HG03139 (cell line): ENCODE data around the gene RASA3.
"Not testable (repeated sequence)": the region's sequence is repeated elsewhere in the genome, so short reads cannot be mapped to it uniquely, and the experiment has no call there.

Experiments used
- ATAC-seq: cut with Tn5 transposase; IDR thresholded peaks from one replicate; pipeline ENCODE4 v1.9.1; 2021; ENCODE audit not compliant: unreplicated experiment

Gene RASA3

DNA sequence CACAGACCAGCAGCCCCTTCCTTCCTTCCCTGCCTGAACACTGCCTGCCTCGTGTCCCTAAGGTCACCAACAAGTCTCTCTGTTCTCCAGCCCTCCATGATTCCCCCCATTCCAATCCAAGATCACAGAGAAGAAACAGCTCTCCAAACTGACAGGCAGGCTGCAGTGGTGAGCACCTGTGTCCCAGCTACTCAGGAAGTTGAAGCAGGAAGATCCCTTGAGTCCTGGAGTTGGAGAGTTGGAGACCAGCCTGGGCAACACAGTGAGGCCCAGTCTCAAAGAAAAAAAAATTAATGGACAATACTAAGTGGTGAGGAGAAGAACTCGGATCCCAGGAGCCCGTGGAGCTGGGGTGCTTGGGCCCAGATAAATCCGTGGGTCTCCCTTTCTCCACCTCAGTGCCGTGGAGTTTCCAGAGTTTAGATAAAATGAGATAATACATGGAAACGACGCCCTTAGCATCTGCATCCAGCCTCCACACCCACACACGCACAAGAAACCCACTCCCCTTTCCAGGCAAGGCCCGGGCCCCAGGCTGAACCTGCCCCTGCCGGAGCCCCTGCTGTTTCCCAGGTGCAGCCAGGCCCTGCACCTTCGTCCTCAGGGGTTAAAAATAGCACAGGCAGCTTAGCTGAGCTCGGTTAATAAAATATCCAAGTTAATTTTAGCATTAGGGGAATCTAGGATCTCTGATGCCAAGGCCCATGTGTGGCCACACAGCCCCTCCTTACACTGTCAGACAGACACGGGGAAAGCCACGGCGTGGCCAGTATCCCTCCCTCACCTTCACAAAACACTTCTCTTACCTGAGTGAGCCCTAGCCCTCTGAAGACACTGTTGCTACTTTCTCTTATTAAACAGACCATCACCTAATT is 4.7 kb downstream of the RASA3 start:
- no peak for ATAC-seq

DNA sequence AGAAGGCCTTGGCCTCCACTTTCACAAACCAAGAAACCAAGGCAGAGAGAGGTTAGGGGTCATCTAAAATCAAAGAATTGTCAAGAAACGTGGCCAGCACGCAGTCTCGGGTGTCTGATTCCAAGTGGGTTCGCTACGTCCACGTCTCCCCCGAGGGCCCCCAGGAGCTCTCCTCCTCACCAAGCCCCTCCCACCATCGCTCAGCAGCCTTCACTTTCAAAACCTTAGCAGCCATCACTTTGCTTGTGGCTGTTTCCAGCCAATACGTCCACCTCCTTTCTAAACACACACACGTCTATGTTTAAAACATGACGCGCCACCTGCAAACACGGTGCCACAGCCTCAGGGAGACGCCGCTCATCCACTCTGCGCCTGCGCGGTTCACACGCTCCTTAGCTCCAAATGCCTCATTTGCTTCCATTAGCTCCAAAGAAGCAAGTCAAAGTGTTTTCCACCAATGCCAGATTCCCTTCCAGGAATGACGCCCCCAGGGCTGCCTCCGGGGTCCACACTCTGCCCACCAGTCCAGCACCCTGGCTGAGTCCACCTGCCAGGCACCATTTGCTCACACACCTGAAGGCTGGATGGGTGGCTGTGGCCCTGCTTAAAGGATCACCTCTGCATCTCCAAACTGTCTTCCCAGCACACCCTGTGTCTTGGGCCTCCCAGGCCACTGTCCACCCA is 5.5 kb downstream of the RASA3 start:
- no peak for ATAC-seq

DNA sequence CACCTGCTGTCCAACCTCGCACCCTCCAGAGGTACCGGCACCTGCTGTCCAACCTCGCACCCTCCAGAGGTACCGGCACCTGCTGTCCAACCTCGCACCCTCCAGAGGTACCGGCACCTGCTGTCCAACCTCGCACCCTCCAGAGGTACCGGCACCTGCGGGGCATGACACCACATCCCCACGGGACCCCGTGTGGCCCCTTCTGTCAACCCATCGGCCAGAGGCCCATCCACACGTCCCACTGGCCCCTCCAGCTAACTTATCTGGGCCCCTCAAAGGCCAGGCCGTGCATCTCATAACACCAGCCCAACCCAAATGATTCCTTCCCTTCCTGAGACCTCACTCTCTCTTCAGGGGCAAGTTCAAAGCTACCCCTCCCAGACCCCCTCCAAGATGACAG is 6.3 kb downstream of the RASA3 start:
- ATAC-seq: not testable (repeated sequence)

DNA sequence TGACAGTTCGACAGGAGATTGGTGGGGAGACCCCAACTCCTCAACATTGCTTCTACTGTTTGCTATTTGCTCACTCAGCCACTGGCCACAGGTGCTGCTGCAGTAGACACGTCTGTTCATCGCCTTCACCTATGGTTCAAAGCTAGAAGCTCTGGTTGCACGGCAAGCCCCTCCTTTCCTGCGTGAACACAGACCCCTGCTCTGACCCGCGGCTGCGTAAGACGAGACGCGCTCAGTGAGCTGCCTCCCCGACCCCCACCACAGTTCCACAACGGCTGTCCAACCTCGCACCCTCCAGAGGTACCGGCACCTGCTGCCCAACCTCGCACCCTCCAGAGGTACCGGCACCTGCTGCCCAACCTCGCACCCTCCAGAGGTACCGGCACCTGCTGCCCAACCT is 6.8 kb downstream of the RASA3 start:
- ATAC-seq: no peak

DNA sequence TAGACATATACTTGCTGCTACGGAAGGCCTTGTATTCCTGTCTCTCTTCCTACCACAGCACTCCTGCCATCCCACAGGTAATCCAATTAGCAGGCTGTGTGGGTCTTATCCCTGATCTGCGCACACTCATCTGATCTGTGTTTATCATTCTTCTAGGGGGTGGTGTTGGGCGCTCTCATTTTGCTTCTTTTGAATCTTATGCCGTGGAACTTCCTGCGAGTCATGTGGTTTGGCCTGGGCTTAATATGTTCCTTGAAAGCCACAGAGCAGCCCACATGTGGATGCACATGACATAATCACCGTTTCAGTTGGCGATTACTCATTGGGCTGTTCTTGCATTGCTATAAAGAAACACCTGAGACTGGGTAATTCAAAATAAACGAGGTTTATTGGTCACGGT is 7.5 kb downstream of the RASA3 start:
- no peak for ATAC-seq

DNA sequence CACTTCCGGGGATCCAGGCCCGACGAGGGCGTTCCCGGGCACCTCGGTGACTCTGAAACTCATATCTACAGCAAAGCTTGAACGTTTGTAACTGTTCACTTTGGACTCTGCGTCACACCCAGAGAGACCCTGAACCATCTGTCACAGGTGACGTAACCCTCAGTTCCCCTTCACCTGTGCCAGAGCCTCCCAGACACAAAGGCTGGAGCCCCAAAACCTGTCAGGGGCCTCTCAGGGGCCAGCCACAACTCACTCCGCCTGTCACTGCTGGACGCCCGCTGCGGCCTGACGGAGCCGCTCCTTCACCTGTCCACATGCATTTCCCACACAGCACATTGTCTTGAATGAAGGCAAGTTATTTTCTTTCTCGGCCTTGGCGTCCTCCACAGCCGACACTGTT is 8.0 kb downstream of the RASA3 start:
- no peak for ATAC-seq

DNA sequence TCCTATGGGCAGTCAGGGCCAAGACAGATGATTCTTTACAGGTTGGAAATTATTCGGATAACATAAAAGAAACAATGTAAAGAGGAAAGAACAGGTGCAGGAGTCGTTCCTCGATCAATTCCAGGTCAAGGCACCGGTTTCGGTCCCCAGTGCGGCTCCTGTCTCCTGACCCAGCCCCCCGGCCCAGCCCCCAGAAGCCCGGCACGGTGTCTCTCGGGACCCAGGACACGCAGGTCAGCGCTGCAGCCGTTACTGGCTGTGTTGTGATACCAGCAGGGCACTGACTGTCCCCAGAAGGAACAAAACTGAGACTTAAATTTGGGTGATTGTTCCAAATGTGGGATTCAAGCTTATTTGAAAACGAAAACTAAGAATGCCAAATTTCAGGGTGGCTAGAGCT is 8.5 kb downstream of the RASA3 start:
- no peak for ATAC-seq

DNA sequence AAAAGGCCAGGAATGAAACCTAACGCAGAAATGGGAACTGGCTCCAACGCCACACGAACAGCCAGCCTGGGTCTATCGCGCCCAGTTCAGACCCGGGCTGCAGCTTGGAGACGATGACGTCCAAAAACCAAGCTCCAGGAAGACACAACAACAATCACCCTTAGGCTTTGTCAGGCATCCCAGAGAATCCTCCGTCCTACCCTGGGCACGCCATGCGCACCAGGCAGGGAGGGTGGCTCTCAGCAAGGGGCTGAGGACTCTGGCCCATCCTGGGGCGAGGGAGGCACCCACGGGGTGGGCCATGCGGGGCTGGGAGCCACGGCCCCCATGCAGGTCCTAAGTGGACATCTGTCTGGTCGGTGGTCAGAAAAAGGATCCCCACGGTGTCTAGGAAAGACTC is 9.0 kb downstream of the RASA3 start:
- no peak for ATAC-seq

DNA sequence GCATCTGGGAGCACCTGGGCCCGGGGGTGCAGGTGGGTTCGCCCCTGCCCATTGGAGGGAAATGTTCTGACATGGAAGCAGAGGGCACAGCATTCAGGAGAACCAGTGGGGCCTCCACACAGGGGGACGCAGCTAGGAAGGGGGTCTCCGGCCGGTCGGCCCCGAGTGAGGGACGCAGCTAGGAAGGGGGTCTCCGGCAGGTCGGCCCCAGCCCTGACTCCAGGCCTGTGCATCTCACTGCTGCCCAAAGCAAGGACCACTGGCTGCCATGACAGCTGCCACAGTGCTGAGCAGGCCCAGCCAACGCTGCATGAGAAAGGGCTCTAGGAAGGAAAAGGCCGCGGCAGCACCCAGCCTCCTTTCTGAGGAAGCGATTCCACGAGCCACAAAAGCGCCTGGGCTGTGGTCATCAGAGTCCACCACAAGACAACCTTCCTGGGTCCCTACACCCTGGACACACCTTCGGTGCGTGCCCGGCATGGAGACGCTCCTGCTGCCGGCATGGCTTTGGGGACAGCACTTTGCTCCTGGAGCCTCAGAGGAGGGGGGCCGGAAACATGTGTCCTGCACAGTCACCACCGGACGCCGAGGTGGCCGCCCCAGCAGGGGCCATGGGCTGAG is 9.7 kb downstream of the RASA3 start:
- no peak for ATAC-seq

DNA sequence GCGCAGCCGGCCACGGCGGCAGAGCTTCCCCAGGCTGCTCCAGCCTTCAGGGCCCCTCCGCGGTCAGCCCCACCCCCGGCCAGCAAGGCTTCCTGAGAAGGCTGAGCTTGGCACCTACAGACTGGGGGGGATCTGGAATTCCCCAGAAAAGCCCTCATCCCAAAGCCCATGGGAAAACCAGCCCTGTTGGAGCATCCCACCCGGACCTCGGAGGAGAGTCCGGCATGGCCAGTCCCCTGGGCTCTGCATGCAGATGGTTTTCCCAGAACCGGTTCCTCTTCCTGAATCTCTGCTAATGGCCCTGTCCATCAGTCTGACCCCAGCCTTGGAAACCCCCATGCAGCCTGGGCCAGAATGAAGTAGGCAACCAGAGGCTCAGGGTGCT is 10.3 kb downstream of the RASA3 start:
- no peak for ATAC-seq

DNA sequence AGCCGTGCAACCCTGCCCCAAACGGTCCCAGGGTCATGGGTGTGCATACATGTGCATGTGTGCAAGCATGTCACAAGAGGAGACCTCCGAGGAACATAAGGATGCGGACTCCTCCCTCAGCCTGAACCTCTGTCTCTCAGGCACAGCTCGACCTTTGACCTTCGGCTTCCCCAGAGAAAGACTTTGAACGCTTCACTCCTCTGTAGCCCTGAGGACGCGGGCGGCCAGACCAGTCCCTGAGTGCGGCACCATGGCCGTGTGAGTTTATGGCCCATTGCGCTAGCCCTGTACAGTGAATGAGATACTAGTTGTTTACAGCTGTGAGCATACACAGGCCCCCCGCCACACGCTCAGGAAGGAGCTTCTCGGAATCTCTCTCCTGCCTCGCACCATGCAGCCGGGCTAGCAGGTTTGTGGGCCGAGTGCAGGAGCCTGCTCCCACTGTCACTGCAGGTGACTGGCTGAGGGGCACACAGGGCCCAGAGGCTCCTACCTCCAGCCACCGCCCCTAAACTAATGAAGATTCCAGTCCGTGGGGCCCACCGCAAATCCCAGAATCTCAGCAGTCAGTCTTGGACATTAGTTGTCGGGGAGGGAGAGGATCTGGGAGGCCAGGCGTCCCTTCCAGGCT is 10.8 kb downstream of the RASA3 start:
- ATAC-seq: no peak

DNA sequence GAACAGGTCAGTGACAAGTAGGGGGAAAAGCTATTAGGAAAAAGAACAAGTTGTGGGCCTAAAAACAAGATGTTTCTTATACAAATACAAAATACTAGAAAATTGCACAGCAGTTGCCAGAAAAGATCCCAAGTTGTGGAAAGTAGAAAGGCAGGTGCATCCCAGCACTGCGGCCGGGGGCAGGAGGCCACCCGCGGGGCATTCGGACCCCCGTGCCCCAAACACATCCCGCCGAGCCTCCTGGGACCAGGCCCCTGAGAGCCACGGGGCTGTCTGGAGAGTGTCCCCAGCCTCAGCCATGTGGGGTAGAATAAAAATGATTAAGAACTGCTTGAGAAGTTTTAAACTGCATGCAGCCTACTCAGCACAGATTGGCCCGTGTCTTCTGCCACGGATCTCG is 11.4 kb downstream of the RASA3 start:
- ATAC-seq: no peak

DNA sequence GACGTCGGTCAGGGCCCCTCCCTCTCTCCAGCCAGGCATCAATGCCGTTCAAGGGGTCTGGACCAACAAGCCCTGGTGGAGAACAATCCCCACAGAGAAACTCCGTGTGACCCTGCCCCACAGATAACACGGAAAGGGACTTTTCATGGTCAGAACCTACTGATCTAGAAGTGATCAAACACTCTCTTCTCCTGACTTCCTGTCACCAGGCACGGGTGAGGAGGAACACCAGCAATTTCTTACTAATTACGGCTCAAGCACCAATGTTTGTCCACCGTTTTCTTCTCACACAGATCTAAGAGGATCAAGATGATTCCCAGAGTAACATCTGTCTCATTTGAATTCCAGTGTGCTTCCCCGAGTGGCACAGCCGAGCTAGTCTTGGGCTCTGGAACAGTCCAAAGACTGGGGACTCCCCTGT is 11.8 kb downstream of the RASA3 start:
- ATAC-seq: no peak

DNA sequence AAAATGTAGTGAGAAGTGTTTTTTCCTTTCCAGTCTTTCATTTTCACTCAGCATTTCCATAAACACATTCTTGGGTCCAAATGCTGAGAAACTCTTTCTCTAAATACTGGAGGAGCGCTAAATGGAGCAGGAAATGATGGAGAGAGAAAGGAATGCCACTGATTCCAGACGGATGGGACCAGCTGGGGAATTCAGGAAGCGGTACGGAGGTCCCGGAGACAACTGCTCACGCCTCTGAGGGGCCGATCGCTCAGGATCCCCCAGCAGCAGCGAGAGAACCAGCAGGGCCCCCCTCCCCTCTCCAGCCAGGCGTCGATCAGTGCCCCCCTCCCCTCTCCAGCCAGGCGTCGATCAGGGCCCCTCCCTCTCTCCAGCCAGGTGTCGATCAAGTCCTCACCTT is 13.2 kb downstream of the RASA3 start:
- ATAC-seq: no peak

DNA sequence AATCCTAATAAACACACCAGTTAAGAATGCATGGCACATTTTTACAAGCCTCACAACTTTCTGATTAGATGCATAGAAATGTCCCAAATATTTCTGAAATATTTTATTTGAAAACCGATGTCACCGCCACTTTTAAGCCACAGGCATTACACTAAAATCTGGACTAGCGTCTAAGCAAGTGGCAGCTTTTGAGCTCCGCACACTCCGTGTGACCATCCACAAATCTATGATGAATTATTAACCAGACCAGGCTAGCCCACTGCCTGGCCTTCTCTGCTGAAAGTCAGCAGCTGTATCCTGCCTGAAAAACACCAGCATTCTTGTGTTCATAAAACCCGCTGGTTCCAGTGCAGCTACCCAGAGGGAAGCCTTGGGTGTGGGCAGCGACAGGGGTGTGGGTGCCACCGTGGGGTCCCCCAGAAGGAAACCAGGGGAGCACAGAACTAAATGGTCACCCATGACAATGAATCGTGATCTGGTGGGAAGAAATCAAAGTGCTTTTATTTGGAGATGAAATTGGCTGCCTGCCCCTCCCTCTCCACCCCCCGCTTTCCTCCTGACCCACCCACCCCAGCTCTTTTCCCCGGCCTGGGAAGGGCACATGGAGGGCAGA is 13.8 kb downstream of the RASA3 start:
- ATAC-seq: no peak

DNA sequence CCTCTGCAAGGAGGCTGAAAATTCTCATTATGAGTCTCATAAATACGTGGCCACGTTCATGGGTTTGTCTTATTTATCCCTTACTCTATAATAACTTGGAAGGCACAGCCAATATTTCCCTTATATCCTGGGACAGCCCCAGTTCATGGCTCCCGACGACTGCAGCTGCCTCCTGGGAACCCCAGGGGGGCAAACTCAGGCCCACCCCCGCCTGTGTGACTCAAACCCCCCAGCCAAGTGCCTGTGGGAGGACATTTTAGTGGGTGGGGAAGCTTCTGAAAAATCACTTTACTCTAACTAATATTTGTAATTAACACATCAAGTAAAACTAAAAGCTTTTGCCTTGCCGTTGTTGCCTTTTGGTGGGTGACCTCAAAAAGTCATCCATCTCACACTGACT is 14.3 kb downstream of the RASA3 start:
- ATAC-seq: no peak

DNA sequence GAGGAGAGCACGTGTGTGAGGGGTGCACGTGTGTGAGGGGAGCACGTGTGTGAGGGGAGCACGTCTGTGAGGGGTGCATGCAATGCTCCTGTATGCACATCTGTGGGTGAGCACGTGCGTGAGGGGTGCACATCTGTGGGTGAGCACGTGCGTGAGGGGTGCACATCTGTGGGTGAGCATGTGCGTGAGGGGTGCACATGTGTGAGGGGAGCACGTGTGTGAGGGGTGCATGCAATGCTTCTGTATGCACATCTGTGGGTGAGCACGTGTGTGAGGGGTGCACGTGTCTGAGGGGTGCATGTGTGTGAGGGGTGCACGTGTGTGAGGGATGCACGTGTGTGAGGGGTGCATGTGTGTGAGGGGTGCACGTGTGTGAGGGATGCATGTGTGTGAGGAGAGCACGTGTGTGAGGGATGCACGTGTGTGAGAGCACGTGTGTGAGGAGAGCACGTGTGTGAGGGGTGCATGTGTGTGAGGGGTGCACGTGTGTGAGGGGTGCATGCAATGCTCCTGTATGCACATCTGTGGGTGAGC is 15.0 kb downstream of the RASA3 start:
- ATAC-seq: not testable (repeated sequence)

DNA sequence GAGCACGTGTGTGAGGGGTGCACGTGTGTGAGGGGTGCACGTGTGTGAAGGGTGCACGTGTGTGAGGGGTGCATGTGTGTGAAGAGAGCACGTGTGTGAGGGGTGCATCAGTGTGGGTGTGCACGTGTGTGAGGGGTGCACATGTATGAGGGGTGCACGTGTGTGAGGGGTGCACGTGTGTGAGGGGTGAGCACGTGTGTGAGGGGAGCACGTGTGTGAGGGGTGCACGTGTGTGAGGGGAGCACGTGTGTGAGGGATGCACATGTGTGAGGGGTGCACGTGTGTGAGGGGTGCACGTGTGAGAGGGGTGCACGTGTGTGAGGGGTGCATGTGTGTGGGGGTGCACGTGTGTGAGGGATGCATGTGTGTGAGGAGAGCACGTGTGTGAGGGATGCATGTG is 15.7 kb downstream of the RASA3 start:
- no peak for ATAC-seq

DNA sequence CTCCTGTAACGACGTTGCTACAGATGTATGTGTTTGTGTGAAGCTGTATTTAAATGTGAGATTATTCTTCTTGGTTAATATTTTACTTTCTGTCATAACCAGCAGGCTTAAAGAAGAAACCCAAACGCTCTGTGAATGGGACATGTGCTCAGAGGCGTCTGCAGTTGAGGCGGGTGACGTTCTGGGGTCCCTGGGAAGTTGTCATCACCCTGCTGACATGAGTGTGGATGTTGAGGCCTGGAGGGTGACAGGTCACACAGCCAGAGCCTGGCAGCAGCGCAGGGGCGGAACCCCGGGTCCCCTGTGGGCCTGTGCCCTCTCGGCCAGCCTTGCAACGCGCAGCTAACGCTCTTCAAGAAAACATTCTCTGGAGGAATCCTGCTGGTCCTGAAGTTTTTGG is 16.6 kb downstream of the RASA3 start:
- ATAC-seq: no peak

DNA sequence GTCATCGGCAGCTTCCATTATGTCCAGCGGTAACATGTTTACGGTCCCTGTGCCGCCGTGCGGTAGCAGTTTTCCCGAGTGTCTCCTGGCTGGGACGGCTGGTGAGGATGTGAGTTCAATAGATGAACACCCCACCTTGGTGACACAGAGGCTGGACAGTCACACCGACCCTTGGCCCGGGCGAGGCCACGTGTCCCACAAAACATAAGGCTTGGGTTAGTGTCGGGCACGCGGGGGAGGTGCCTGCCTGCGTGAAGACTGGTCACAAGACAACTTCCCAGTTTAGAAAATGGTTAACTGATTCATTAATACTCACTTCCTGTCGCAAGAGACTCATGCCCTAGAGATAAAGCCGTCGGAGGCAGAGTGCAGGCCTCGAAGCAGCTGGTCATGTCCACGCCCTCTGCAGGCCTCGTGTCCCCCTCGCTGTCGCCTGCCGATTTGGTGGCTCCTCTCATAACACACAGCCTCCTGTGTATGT is 17.2 kb downstream of the RASA3 start:
- ATAC-seq: no peak

DNA sequence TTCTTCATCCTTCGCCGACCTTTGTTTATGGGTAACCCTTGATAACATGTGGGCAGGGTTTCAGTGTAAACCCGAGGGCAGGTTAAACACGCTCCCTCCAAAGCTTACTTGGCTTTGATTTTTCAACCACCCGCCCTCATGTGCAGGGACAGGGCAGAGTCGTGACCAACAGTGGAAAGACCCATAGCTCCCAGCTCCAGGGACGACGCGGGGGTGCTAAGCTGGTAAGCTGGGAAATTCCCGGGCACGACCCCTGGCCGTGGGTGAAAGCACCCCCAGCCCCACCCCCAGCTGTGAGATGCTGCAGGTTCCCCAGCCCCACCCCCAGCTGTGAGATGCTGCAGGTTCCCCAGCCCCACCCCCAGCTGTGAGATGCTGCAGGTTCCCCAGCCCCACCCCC is 17.8 kb downstream of the RASA3 start:
- not testable (repeated sequence) for ATAC-seq
